HL-60 (cell line): ENCODE data around the gene ALKBH7.
"Not testable (repeated sequence)": the region's sequence is repeated elsewhere in the genome, so short reads cannot be mapped to it uniquely, and the experiment has no call there.

ENCODE experiments used
- DNase-seq, 2 experiments: peaks; one replicate each; pipeline ENCODE4 v3.0.0-alpha.2; 2010 to 2020; ENCODE audit warnings: low read depth in 1 of 2, low spot score in 1 of 2
- H3K27ac ChIP-seq: fragments of 250-450 bp; sonication (Bioruptor Pico); replicated peaks from 2 replicates; pipeline ENCODE4 v1.5.1; 2020; ENCODE audit warnings: mild to moderate bottlenecking, moderate library complexity
- H3K27me3 ChIP-seq: fragments of 250-450 bp; sonication (Bioruptor Pico); 2 replicates; pipeline ENCODE4 v1.5.1; 2021; ENCODE audit warnings: mild to moderate bottlenecking, moderate library complexity; ENCODE audit not compliant: insufficient read depth, poor library complexity, severe bottlenecking
- H3K4me3 ChIP-seq: replicated peaks from 2 replicates; pipeline ENCODE4 v1.5.1; 2011; ENCODE audit warnings: mild to moderate bottlenecking, control low read depth, low read length; ENCODE audit not compliant: insufficient read depth
- GABPA ChIP-seq: IDR thresholded peaks from 2 replicates; pipeline ENCODE4 v1.6.1; 2012; ENCODE audit warnings: low read depth
- POLR2AphosphoS5 ChIP-seq: IDR thresholded peaks from 2 replicates; pipeline ENCODE4 v1.6.1; 2012; ENCODE audit warnings: low read depth
- SPI1 ChIP-seq: IDR thresholded peaks from 2 replicates; pipeline ENCODE4 v1.6.1; 2012; ENCODE audit warnings: low read depth, mild to moderate bottlenecking, borderline replicate concordance
- TF ChIP-seq, protein P1 (sequence below): IDR thresholded peaks from 2 replicates; pipeline ENCODE4 v1.6.1; 2012; ENCODE audit warnings: low read depth; ENCODE audit not compliant: insufficient replicate concordance
- TF ChIP-seq, protein P2 (sequence below): IDR thresholded peaks from one replicate; pipeline ENCODE4 v1.5.1; 2011; ENCODE audit warnings: low read length, control low read depth, inconsistent platforms; ENCODE audit not compliant: insufficient read depth

Gene ALKBH7

DNA sequence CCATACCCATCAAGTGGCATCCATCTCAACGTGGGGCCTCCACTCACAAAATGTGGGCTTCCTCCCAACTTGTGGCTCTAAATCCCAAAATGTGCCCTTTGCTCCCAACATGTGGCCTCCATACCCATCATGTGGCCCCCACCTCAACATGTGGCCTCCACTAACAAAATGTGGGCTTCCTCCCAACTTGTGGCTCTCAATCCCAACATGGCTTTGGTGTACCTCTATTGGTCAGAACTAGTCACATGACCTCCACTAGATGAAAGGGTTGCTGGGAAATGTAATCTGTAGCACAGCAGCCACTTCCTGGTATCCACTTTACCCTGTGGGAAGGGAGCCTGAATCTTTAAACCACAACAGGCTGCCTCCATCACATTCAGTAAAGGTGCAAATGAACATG lies 29.1 kb upstream of the ALKBH7 start:
- no peak for TF ChIP-seq SPI1
- no peak for TF ChIP-seq GABPA
- TF ChIP-seq POLR2AphosphoS5: no peak
- TF ChIP-seq, protein P1, sequence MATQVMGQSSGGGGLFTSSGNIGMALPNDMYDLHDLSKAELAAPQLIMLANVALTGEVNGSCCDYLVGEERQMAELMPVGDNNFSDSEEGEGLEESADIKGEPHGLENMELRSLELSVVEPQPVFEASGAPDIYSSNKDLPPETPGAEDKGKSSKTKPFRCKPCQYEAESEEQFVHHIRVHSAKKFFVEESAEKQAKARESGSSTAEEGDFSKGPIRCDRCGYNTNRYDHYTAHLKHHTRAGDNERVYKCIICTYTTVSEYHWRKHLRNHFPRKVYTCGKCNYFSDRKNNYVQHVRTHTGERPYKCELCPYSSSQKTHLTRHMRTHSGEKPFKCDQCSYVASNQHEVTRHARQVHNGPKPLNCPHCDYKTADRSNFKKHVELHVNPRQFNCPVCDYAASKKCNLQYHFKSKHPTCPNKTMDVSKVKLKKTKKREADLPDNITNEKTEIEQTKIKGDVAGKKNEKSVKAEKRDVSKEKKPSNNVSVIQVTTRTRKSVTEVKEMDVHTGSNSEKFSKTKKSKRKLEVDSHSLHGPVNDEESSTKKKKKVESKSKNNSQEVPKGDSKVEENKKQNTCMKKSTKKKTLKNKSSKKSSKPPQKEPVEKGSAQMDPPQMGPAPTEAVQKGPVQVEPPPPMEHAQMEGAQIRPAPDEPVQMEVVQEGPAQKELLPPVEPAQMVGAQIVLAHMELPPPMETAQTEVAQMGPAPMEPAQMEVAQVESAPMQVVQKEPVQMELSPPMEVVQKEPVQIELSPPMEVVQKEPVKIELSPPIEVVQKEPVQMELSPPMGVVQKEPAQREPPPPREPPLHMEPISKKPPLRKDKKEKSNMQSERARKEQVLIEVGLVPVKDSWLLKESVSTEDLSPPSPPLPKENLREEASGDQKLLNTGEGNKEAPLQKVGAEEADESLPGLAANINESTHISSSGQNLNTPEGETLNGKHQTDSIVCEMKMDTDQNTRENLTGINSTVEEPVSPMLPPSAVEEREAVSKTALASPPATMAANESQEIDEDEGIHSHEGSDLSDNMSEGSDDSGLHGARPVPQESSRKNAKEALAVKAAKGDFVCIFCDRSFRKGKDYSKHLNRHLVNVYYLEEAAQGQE: no peak
- TF ChIP-seq, protein P2, sequence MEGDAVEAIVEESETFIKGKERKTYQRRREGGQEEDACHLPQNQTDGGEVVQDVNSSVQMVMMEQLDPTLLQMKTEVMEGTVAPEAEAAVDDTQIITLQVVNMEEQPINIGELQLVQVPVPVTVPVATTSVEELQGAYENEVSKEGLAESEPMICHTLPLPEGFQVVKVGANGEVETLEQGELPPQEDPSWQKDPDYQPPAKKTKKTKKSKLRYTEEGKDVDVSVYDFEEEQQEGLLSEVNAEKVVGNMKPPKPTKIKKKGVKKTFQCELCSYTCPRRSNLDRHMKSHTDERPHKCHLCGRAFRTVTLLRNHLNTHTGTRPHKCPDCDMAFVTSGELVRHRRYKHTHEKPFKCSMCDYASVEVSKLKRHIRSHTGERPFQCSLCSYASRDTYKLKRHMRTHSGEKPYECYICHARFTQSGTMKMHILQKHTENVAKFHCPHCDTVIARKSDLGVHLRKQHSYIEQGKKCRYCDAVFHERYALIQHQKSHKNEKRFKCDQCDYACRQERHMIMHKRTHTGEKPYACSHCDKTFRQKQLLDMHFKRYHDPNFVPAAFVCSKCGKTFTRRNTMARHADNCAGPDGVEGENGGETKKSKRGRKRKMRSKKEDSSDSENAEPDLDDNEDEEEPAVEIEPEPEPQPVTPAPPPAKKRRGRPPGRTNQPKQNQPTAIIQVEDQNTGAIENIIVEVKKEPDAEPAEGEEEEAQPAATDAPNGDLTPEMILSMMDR: no peak
- DNase-seq: no peak

DNA sequence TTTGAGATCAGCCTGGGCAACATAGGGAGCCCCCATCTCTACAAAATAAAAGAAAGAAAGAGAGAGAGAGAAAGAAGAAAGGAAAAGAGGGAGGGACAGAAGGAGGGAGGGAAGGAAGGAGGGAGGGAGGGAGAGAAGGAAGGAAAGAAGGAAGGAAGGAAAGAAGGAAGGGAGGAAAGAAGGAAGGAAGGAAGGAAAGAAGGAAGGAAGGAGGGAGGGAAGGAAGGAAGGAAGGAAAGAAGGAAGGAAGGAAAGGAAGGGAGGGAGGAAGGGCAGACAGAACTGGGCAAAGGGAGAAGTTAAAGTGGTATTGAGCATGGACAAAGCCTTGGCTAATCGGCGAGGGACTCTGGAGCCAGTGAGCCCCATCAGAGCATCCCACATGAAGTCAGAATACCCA lies 23.3 kb upstream of the ALKBH7 start:
- H3K27ac ChIP-seq, H3K27me3 ChIP-seq, H3K4me3 ChIP-seq, DNase-seq: not testable (repeated sequence)

More for the DNA sequence above, 29.1 kb upstream of the ALKBH7 start:
- Histone ChIP-seq H3K27ac (no peak overlapping the region), H3K4me3 (no peak overlapping the region), H3K27me3 (no peaks in the 10 kb centered on the region)

DNA sequence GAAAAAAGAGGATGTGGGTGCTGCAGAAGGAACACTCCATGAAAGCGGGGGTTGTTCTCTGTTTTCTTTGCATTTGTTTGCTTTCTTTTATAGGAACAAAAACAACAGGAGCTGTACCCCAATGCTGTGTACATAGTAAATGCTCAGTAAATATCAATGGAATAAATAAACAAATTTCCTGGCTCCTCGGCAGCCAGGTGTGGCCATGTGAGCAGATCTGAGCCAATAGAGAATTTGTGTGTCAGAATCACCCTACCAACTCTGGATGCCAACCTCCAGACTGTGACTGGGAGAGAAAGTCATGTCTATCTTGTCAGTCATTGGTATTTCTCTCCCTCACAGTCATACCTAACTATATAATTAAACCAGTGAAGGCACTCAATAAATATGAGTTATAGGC lies 21.9 kb upstream of the ALKBH7 start:
- DNase-seq: no peak
- Histone ChIP-seq H3K27me3 (no peaks in the 10 kb centered on the region), H3K4me3 (no peak overlapping the region), H3K27ac (no peak overlapping the region)
- TF ChIP-seq GABPA: no peak
- TF ChIP-seq, protein P2: no peak
- TF ChIP-seq POLR2AphosphoS5: no peak

DNA sequence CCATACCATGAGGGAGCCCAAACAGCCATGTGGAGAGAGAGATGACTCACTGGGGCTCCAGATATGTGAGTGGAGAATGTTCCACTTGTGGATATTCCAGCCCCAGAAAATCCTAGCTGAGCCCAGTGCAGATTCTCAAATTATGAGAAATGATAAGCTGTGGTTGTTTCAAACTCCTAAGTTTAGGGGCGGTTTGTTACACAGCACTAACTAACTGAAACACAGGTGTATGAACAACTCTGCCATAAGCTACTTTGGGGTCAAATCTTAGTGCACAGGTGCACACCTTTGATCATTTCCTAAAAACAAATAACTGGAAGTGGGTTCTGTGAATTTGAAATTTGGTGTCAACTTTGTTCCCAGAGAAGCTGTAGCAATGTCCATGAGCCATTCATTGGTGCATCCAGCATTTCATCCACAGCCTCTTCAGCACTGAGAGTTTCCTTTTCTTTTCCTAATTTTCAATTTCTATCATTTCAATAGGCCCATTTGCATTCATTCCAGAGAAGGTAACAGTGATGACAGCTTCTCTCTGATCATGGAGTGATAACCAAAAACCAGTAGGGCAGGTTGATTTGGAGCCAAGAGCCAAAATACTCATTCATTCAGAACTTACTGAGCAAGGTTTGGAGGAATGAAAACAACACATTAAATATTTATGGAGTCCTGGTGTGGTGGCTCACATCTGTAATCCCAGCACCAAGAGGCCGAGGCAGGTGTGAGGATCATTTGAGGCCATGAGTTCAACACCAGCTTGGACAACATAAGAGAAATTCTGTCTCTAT lies 20.0 kb upstream of the ALKBH7 start:
- Histone ChIP-seq H3K4me3 (no peak overlapping the region), H3K27me3 (no peaks in the 10 kb centered on the region), H3K27ac (no peak overlapping the region)
- no peak for DNase-seq
- TF ChIP-seq, protein P1: no peak
- TF ChIP-seq, protein P2: no peak
- TF ChIP-seq GABPA: no peak
- no peak for TF ChIP-seq SPI1
- TF ChIP-seq POLR2AphosphoS5: no peak
